Vagina (tissue), 2 donors: ENCODE results near the gene GADD45B.

ENCODE experiments used
- CTCF ChIP-seq, 3 experiments: fragments of 450-650 bp in 2 of 3; fragments of 200-600 bp in 1 of 3; sonication (generic) in 1 of 3; IDR thresholded peaks; one replicate each; pipeline ENCODE4 v1.5.1; 2017 to 2019; ENCODE audit warnings: antibody characterized with exemption in 3 of 3, mild to moderate bottlenecking in 2 of 3, moderate library complexity in 2 of 3
- POLR2A ChIP-seq, 2 donors: fragments of 450-650 bp; IDR thresholded peaks; one replicate each; pipeline ENCODE4 v1.6.1; 2017; ENCODE audit warnings: antibody characterized with exemption in 2 of 2, mild to moderate bottlenecking in 2 of 2, moderate library complexity in 2 of 2
- POLR2AphosphoS5 ChIP-seq, 2 donors: sonication (generic); formaldehyde crosslinking; IDR thresholded peaks; one replicate each; pipeline ENCODE4 v1.9.0; 2017; ENCODE audit warnings: antibody characterized with exemption in 2 of 2, mild to moderate bottlenecking in 2 of 2, low read depth in 1 of 2; ENCODE audit not compliant: insufficient read depth in 1 of 2

- TF ChIP-seq CTCF (IDR thresholded peaks at IDR 0.05) (no peak), POLR2A (IDR thresholded peaks at IDR 0.05) (no peak), POLR2AphosphoS5 (IDR thresholded peaks at IDR 0.05; ENCODE audit: insufficient read depth in 1 of 2, low read depth in 1 of 2) (no peak)
Observed at GRCh38 chr19:2477732-2478191, 1.8 kb downstream of the GADD45B start.
